ENCODE results near the gene ANKRD27.

GRCh38 chr19:32576790-32577189 is 98.2 kb downstream of the ANKRD27 start:
- TF ChIP-seq, protein P1, sequence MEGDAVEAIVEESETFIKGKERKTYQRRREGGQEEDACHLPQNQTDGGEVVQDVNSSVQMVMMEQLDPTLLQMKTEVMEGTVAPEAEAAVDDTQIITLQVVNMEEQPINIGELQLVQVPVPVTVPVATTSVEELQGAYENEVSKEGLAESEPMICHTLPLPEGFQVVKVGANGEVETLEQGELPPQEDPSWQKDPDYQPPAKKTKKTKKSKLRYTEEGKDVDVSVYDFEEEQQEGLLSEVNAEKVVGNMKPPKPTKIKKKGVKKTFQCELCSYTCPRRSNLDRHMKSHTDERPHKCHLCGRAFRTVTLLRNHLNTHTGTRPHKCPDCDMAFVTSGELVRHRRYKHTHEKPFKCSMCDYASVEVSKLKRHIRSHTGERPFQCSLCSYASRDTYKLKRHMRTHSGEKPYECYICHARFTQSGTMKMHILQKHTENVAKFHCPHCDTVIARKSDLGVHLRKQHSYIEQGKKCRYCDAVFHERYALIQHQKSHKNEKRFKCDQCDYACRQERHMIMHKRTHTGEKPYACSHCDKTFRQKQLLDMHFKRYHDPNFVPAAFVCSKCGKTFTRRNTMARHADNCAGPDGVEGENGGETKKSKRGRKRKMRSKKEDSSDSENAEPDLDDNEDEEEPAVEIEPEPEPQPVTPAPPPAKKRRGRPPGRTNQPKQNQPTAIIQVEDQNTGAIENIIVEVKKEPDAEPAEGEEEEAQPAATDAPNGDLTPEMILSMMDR (IDR thresholded peaks at IDR 0.05) = no peak
- no peak for TF ChIP-seq POLR2A (IDR thresholded peaks at IDR 0.05)
